Nephron progenitor cell (in vitro differentiated cells): Measurements from ENCODE around the gene PARL.
"Not testable (repeated sequence)": the region's sequence is repeated elsewhere in the genome, so short reads cannot be mapped to it uniquely, and the experiment has no call there.

Source experiments
- DNase-seq: peaks from one replicate; pipeline ENCODE4 v3.0.0; 2021
- H3K27ac Mint-ChIP-seq: 2 replicates; pipeline ENCODE4 v1.8.0; 2021; ENCODE audit warnings: mild to moderate bottlenecking, moderate library complexity, mixed read lengths
- H3K27me3 Mint-ChIP-seq: 2 replicates; pipeline ENCODE4 v1.8.0; 2021; ENCODE audit warnings: mild to moderate bottlenecking, low read depth, mixed read lengths; ENCODE audit not compliant: poor library complexity
- H3K36me3 Mint-ChIP-seq: 2 replicates; pipeline ENCODE4 v1.8.0; 2021; ENCODE audit warnings: low read depth, mixed read lengths
- H3K4me1 Mint-ChIP-seq: 2 replicates; pipeline ENCODE4 v1.8.0; 2021; ENCODE audit warnings: mixed read lengths
- H3K4me3 Mint-ChIP-seq: 2 replicates; pipeline ENCODE4 v1.8.0; 2021; ENCODE audit warnings: mild to moderate bottlenecking, moderate library complexity, mixed read lengths
- H3K9me3 Mint-ChIP-seq: 2 replicates; pipeline ENCODE4 v1.8.0; 2021; ENCODE audit warnings: mild to moderate bottlenecking, moderate library complexity, mixed read lengths
- TF ChIP-seq, protein P1 (sequence below): fragments of 200-600 bp; sonication (generic); IDR thresholded peaks from 2 replicates; pipeline ENCODE4 v1.5.0; 2021; ENCODE audit warnings: antibody characterized with exemption

The PARL gene

DNA sequence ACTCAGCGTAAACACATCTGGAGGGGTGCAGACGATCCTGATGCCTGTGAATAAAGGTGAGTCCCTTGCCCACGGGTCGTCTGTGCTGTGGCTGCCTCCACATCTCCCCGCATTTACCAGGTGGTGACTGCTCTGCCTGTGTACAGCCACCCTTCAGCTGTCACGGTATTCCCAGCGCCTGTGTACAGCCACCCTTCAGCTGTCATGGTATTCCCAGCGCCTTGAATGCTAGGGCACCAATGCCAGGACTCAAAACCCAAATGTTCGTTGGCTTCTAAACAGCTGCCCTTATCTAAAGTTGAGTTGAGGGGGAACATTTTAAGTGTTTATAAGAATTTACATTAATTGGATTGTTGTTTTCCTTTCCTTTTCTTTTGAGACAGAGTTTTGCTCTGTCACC is 86.7 kb downstream of the PARL start:
- no peaks in the 10 kb centered on the region for H3K27me3 Mint-ChIP-seq
- H3K36me3 Mint-ChIP-seq = peaks cover 77% of the 10 kb centered on the region
- H3K27ac Mint-ChIP-seq = peak overlapping the region; percentile 87
- TF ChIP-seq, protein P1, sequence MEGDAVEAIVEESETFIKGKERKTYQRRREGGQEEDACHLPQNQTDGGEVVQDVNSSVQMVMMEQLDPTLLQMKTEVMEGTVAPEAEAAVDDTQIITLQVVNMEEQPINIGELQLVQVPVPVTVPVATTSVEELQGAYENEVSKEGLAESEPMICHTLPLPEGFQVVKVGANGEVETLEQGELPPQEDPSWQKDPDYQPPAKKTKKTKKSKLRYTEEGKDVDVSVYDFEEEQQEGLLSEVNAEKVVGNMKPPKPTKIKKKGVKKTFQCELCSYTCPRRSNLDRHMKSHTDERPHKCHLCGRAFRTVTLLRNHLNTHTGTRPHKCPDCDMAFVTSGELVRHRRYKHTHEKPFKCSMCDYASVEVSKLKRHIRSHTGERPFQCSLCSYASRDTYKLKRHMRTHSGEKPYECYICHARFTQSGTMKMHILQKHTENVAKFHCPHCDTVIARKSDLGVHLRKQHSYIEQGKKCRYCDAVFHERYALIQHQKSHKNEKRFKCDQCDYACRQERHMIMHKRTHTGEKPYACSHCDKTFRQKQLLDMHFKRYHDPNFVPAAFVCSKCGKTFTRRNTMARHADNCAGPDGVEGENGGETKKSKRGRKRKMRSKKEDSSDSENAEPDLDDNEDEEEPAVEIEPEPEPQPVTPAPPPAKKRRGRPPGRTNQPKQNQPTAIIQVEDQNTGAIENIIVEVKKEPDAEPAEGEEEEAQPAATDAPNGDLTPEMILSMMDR = no peak
- DNase-seq = no peak
- H3K4me3 Mint-ChIP-seq = no peak overlapping the region
- no peaks in the 10 kb centered on the region for H3K4me1 Mint-ChIP-seq
- H3K9me3 Mint-ChIP-seq = no peaks in the 10 kb centered on the region

DNA sequence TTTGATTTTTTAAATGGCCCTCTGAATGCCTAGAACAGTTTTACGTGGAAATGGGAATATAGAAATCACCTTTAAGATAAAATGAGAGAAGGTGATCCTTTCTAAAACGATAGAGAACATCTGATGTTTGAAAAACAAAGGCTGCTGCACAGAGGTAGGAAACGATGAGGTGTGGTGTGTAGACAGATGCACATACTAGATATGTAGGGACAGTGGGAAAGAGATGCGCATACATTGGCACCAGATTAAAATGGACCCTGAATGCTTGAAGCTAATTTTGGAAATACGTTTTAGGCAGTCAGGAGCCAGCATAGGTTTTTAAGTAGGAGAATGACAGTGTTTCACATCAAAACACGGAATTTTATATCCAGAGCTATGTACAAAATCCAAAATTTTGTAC is 88.3 kb downstream of the PARL start:
- DNase-seq = no peak
- no peaks in the 10 kb centered on the region for H3K9me3 Mint-ChIP-seq
- peaks cover 76% of the 10 kb centered on the region for H3K36me3 Mint-ChIP-seq
- TF ChIP-seq, protein P1 = no peak
- no peak overlapping the region for H3K4me3 Mint-ChIP-seq
- H3K27ac Mint-ChIP-seq = no peak overlapping the region
- no peaks in the 10 kb centered on the region for H3K27me3 Mint-ChIP-seq
- no peaks in the 10 kb centered on the region for H3K4me1 Mint-ChIP-seq

DNA sequence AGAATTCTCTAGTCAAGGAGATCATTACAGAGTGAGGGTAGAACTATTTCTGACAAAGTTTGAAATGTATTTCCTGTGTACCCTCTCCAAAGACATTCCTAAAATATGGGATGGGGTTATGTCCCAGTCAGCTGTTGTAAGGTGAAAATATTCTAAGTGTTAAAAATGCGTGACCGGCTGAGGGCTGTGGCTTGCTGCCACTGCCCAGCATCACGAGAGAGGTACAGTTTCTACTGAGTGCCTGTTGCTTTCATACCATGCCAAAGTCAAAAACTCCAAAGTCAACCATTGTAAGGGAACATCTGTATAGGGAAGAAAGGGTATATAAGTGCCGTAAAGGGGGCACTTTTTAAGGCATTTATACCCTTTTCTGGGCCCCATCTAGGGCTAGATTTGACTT is 90.2 kb downstream of the PARL start:
- Mint-ChIP-seq H3K4me3 (no peak overlapping the region), H3K36me3 (peaks cover 76% of the 10 kb centered on the region), H3K9me3 (no peaks in the 10 kb centered on the region), H3K27ac (no peak overlapping the region), H3K4me1 (no peaks in the 10 kb centered on the region), H3K27me3 (peaks cover 3% of the 10 kb centered on the region)
- DNase-seq = no peak
- TF ChIP-seq, protein P1 = no peak

DNA sequence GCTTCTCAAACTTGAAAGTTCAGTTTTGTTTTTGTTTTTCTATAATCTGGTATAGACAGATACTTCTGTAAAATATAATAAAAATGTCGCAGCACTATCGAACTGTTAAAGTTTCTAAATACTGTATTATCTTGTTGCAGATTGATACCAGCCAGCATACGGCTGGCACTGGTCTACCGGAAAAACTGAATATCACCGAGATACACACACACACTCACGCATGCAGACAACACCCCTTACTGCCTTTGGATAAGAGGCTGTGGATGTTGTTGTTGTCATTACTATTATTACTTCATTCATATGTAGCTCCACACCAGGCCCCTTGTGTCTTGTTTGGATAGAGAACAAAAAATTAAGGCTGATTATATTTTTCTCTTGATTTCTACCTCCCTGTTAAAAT is 91.7 kb downstream of the PARL start:
- peaks cover 75% of the 10 kb centered on the region for H3K36me3 Mint-ChIP-seq

DNA sequence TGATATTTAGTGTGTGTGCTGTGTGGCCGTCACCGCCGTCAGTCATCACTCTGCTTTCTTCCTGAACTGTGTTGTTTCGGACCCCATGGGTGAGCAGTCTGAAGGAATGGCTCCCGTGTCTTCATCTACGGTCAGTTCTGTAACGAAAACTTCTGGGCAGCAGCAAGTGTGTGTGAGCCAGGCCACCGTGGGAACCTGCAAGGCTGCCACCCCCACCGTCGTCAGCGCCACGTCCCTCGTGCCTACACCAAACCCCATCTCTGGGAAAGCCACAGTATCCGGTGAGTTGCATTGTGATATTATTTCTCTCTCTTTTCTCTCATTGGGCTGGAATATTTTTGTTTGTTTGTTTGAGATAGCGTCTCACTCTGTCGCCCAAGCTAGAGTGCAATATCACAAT is 94.0 kb downstream of the PARL start:
- H3K36me3 Mint-ChIP-seq = peaks cover 80% of the 10 kb centered on the region
- DNase-seq = no peak
- TF ChIP-seq, protein P1 = no peak
- H3K4me1 Mint-ChIP-seq = no peaks in the 10 kb centered on the region
- H3K9me3 Mint-ChIP-seq = no peaks in the 10 kb centered on the region
- no peak overlapping the region for H3K4me3 Mint-ChIP-seq
- H3K27ac Mint-ChIP-seq = peak overlapping the region; percentile 75
- H3K27me3 Mint-ChIP-seq = peaks cover 3% of the 10 kb centered on the region

More for the DNA sequence above, 91.7 kb downstream of the PARL start:
- Mint-ChIP-seq H3K4me3 (no peak overlapping the region), H3K27me3 (peaks cover 3% of the 10 kb centered on the region), H3K27ac (no peak overlapping the region), H3K9me3 (no peaks in the 10 kb centered on the region), H3K4me1 (no peaks in the 10 kb centered on the region)
- no peak for DNase-seq
- TF ChIP-seq, protein P1 = no peak

DNA sequence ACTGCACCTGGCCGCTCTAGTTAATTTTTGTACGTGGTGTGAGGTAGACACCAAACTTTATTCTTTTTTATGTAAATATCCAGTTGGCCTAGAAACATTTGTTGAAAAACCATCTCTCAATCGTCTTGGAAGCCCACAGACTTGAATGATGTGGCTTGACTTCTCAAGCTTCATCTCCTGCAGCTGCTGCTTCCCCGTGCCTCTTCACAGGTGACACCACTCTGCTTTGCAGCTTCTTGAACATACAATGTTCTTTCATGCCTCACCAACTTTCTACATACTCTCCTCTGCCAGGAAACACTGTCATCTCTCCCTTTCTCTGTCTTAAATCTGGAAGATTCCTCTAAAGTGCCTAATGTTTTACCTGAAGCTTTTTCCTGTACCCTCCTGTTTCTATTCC is 94.9 kb downstream of the PARL start:
- DNase-seq = no peak

DNA sequence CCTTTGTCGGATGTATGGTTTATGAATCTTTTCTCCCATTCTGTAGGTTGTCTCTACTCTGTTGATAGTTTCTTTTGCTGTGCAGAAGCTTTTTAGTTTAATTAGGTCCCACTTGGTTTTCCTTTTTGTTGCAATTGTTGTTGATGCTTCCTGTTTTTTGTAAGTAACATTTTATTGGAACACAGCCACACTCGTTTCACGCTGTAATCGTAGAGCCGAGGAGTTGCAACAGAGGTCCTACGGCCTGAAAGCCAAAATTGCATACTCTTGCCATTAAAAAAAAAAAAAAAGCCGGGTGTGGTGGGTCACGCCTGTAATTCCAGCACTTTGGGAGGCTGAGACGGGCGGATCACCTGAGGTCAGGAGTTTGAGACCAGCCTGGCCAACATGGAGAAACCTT is 100.2 kb downstream of the PARL start:
- not testable (repeated sequence) for DNase-seq, H3K4me3 Mint-ChIP-seq, H3K4me1 Mint-ChIP-seq, H3K27me3 Mint-ChIP-seq, H3K9me3 Mint-ChIP-seq, H3K27ac Mint-ChIP-seq
- H3K36me3 Mint-ChIP-seq = peaks cover 89% of the 10 kb centered on the region

More for the DNA sequence above, 94.9 kb downstream of the PARL start:
- Mint-ChIP-seq H3K4me1 (no peaks in the 10 kb centered on the region), H3K36me3 (peaks cover 86% of the 10 kb centered on the region), H3K27ac (peak overlapping the region; percentile 76), H3K9me3 (no peaks in the 10 kb centered on the region), H3K4me3 (no peak overlapping the region), H3K27me3 (peaks cover 3% of the 10 kb centered on the region)
- TF ChIP-seq, protein P1 = no peak
